ENCODE results near the gene NSMF.

The NSMF gene

DNA sequence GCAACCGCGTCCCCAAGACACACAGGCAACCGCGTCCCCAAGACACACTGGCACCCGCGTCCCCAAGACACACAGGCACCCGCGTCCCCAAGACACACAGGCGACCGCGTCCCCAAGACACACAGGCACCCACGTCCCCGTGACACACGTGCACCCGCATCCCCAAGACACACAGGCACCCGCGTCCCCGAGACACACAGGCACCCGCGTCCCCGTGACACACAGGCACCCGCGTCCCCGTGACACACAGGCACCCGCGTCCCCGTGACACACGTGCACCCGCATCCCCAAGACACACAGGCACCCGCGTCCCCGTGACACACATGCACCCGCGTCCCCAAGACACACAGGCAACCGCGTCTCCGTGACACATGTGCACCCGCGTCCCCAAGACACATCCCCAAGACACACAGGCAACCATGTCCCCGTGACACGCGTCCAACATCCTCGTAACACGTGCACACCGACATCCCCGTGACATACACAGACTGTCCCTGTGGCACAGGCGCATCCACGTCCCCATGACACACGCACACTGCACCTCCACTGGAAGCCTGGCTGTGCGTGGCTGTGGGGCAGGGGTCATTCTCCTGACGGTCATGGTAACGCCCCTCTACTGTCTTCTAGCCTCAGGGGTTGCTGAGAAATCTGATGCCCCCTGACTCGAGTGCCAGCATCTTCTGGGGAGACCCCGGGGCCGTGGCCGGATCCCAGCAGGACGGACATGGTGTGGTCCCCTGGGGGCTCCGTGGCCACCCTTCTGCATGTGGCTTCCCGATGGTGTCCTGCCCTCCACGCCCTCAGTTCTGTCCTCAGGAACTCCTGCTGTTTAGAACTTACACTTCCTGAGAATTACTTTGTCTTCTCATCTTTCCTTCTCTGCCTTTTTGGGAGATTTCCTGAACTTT, 60.3 kb downstream of the NSMF start:
- Histone ChIP-seq H3K27ac (ENCODE audit: low read depth, low read length) (no peak overlapping the region), H3K4me1 (ENCODE audit: insufficient read depth, low read length) (no peaks in the 10 kb centered on the region), H3K9ac (ENCODE audit: low read depth, low read length) (no peak overlapping the region), H3K9me3 (ENCODE audit: insufficient read depth, low read depth, low read length) (no peaks in the 10 kb centered on the region), H3K36me3 (ENCODE audit: insufficient read depth, low read length) (no peaks in the 10 kb centered on the region), H3K27me3 (ENCODE audit: insufficient read depth, low read length) (no peaks in the 10 kb centered on the region), H3K4me3 (ENCODE audit: low read length) (no peak overlapping the region)
- 96% methylated on average over 60 of the region's 60 CpGs for WGBS

DNA sequence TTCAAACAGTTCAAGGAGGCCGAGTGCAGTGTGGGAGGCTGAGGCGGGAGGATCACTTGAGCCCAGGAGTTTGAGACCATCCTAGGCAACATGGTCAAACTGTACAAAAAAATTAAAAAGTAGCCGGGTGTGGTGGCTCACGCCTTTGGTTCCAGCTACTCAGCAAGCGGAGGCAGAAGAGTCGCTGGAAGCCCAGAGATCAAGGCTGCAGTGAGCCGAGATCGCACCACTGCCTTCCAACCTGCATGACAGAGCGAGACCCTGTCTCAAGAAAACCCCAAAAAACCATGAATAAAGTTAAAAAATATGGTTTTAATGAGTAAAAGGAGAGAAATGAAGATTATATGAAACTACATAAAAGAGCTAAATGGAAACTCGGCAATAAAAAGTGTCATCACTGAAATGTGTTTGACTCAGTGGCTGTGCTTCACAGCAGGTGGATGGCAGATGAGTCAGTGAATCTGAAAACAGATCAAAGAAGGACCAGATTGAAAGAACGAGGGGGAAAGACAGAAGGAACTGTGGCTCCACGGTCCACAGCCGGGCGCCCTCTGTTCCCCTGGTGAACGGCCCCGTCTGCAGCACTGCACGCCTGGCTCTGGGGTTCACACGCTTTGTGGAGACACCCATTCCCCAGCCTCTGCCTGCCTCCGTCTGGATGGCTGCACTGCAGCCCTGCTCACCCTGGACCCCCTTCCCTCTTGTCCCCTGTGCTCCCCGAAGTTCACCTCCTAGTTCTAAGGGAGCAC, 61.3 kb downstream of the NSMF start:
- H3K4me3 ChIP-seq (ENCODE audit: low read length) = no peak overlapping the region
- no peaks in the 10 kb centered on the region for H3K27me3 ChIP-seq (ENCODE audit: insufficient read depth, low read length)
- 93% methylated on average over 20 of the region's 20 CpGs for whole genome bisulfite sequencing
- no peaks in the 10 kb centered on the region for H3K4me1 ChIP-seq (ENCODE audit: insufficient read depth, low read length)
- no peak overlapping the region for H3K9ac ChIP-seq (ENCODE audit: low read depth, low read length)
- no peaks in the 10 kb centered on the region for H3K9me3 ChIP-seq (ENCODE audit: insufficient read depth, low read depth, low read length)
- no peaks in the 10 kb centered on the region for H3K36me3 ChIP-seq (ENCODE audit: insufficient read depth, low read length)
- H3K27ac ChIP-seq (ENCODE audit: low read depth, low read length) = no peak overlapping the region
